ENCODE results near the gene TMEM202.
"Not testable (repeated sequence)": the region's sequence is repeated elsewhere in the genome, so short reads cannot be mapped to it uniquely, and the experiment has no call there.

The TMEM202 gene, protein sequence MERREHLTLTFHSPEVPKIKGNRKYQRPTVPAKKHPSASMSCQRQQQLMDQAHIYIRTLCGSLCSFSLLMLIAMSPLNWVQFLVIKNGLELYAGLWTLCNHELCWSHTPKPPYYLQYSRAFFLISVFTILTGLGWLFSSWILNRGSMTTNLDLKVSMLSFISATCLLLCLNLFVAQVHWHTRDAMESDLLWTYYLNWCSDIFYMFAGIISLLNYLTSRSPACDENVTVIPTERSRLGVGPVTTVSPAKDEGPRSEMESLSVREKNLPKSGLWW

DNA sequence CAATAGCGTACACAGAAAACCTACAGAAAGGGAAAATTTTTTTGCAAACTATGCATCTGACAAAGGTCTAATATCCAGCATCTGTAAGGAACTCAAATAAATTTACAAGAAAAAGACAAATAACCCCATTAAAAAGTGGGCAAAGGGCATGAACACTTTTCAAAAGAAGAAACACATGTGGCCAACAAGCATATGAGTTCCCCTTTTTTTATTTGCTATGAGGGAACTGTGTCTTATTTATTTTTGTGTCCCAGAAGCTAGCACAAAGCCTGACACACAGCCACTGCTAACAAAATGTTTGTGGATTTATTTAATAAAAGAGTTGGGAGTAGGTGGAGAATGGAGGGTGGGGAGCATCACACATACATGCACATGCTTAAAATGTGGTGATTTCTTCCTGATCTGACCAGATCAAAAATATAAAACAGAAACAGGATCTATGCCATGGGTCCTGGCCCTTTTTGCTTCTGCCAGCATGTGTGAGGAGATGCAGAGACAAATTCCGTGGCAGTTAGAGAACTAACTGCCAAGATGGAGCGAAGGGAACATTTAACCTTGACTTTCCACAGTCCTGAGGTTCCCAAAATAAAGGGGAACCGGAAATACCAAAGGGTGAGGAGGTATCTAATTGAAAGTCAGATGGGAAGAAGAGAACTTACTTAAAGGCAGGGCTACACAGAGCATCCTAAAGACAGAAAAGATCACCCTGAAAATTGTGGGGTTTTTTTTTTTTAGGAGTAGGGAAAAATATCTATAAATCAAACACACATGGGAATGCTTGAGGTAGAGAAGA, at the start of gene TMEM202:
Gene TMEM202 (plus strand): TSS at position 510 of the 793 bp plus-strand sequence. CDS start 22 bp downstream, at position 532.
- DNase-seq, result no peak

DNA sequence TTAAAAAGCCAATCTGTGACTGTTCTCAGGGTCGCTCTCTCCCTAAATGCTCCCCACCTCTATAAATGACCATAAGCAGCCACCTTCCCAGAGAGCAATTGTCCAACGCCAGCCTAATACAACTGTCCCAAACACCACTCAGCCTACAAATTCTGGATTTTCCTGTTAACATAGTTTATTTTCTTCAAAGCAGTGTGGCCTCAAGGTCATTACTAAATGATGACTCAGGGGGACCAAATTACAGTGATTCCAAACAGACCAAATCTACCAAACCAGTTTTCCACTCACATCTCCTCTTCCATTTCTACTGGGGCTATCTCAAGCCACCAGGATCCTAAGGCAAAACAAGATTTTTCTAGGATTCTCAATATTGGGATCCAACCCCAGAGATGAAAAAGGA, 44.8 kb upstream of the TMEM202 start:
- DNase-seq, result no peak

DNA sequence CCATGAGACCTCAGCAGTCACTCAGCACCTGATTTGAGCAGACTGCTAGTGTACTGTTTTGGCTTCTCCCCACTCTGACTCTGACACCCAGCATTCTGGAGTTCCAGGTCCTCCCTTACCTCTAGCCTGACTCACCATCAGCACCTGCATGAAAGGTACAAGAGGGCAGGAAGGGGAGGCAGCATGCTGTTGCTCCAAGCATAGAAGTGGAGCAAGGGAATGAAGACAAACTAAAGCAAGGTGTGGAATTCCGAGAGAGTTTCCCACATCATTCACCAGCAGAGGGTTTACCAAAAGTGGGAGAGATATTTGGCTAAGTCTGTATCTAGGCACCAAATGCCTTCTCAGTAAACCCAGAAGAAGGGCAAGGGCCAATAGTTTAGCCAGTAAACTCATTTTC, 43.6 kb upstream of the TMEM202 start:
- DNase-seq, result no peak

DNA sequence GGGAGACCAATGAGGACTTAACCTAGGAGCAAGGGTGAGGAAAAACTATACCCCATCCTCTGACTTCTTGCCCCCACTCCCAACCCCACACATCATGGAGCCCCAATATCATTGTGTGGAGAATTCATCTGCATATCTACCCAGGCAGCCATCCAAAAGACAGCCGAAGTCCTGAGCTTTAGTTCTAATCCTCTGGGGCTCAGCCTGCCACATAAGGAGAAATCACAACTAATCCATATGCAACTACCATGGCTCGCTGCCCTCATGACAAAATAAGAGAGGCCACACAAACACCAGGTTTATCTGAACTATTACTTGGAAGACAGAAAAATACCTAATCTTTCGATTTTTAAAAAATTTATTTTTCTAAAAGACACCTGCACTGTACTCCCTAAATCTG, 40.0 kb upstream of the TMEM202 start:
- DNase-seq, result no peak

DNA sequence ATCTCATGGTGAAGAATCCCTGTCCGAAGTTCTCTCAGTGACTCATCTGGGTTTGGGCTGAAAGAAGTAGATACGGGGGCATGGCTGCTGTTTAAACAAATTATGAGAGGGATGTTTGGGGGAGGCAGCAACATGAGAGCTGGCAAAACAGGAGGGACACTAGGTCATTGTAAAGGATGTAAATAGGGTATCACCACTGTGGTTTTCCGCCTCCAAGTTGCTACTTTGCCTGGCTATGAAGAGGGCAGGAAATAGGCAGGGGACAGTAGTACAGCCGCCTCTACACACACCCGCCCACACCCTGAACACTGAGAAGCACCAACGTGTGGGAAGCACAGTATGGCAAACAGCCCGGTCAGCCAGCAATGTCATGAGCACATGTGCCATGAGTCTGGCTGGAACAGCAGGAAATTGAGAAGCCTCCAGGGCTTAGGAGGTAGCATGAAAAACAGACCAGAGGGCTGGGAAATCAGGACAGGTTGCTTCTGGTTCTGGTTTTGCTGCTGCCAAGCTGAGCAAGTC, 39.4 kb upstream of the TMEM202 start:
- no peak for DNase-seq

DNA sequence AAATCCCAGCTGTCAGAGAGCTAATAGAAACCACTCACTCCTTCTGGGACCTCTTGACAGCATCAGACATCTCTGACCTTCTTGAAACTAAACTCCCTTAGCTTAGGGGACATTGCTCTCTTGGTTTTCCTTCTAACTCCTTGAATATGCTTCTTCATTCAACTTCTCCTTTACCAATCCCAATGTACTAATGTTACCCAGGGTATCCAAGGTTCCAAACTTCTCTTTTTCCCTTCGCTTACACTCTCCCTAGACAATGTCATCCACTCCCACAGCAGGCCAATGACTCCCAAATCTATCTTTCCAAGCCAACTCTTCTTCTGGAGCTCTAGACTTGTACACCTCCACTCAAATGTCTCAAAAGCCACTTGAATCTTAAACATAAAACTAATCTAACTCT, 36.9 kb upstream of the TMEM202 start:
- no peak for DNase-seq

DNA sequence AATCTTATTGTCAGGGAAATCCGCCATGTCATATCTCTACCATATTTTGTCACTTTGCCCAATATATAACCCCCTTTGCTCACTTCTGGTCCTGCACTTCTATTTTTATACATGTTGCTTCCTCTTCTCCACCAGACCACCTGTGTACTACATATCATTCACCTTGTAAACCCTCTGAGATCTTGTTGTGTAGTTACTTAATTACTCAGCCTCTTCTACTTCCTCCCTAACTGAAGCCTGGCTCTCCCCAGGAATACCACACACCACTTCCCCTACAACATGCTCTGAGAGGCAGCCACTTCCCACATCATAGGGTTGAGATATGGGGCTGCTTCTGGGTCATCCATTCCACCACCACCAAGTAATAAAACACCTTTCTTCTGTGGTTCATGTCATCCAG, 32.3 kb upstream of the TMEM202 start:
- DNase-seq, result peak; percentile 77

DNA sequence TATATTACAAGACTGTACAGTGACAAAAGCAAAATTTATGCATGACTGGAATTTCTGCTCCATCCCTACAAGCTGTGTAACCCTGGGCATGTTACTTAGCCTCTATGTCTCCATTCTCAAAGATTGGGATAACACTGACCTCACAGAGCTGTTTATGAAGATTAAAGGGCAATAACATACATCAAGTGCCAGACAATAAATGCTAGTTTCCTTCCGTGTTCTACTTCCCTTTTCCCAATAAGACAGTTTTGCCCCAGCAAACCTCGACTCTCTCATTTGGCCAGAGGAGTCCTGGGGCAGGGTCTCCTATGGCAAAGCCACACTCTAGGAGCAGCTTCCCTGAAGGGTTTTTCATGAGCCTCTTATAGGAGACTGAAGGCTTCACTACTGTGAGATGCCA, 29.8 kb upstream of the TMEM202 start:
- DNase-seq, result no peak

DNA sequence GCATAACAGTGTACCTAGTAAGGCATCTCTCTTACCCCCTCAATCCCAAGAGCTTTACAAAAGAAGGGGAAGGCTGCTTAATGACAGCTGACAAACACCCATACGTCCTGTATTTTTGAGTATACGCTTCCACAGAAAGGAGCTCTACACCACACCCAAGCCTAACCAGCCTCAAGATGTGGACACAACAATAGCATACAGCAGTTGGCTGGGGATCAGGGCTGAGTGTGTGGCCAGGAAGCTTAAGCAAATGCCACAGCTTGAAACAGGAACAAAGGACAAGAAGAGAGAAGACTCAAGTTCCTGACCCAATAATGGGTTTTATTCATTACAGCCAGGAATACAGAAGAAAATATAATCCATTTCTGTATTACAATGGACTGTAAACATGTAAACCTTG, 29.2 kb upstream of the TMEM202 start:
- no peak for DNase-seq

DNA sequence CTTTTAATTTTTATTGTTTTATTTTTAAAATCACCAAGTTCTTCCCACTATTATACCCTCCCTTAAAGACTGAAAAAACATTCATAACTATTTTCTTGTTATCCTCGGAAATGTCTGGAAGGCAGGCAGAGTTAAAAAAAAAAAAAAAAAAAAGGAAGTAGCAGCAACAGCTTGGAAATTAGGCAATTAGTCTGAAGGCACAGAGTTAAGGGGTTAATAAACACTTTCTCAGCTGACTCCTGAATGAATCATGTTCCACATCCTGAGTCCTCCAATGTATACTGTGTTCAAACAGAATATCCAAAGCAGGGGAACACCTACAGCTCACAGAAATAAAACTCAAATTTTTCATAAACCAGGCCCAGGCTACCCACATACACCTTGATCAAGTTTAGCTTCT, 28.1 kb upstream of the TMEM202 start:
- no peak for DNase-seq

DNA sequence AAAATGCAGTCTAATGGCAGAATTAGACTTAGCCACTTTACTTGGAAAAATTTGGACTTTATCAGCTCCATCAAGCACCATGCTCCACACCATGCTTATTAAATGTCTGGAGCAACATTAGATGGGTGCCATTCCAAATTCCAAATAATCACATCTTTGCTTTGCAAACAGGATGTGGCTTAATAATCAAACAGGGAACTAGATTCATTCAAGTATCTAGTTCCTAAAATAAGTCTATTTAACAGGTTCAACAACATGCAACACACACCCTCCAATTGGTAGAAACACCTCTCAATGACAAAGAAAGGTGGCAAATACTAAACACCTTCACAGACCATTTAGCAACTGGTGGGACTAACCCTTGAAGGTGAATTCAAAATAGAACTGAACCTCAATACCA, 25.7 kb upstream of the TMEM202 start:
- no peak for DNase-seq

DNA sequence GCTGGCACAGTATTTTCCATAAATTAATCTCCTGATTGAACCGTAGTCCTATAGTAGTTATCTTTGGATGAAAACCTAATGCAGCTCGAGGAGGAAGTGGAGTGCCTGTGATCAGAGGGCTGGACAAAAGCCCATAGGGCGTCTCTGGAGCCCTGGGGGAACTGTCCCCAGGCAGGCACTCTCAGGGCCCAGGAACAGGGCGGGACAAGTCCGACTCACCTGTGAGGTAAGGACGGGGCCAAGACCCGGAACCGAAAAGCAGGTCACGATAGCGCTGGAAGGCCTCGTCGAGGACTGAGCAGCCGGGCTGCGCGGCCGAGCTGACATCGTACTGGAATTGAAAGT, 22.6 kb upstream of the TMEM202 start:
- no peak for DNase-seq

DNA sequence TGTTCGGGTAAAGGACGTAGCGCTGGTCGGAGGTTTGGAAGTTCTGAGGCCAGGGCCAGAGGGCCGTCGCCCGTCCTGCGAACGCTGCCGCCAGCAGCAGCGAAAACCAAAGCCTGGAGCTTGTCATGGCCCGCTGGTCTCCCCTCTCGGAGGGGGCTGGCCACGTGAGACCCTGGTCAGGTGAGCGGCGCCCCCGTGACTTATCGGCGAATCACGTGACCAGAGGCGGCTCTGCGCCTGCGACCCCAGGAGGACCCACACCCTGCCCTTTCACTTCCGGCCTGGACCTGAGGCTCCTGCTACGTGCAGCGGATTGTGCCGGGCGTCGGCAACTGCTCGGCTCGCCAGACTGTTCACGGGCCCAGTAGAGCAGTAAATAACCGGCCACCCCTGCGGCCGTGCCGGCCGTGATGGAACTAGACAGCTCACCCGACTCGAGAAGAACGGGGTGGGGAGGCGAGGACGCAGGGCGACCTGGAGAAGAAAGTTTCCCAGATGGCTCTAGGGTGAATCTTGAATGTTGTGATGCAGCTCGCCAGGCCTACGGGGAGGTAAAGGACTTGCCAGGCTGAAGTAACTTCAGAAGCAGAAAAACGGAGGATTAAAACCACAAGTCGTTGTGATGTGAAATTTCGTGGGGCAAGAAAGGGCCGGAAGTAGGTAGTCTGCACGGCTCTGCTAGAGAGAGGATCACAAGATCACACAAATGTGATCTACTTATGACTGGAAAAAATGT, 22.1 kb upstream of the TMEM202 start, which contains the start of gene HEXA:
Gene HEXA (minus strand): TSS at position 169 of the 736 bp plus-strand sequence. CDS start 42 bp downstream, at position 127.
- peak; percentile 96 for DNase-seq

DNA sequence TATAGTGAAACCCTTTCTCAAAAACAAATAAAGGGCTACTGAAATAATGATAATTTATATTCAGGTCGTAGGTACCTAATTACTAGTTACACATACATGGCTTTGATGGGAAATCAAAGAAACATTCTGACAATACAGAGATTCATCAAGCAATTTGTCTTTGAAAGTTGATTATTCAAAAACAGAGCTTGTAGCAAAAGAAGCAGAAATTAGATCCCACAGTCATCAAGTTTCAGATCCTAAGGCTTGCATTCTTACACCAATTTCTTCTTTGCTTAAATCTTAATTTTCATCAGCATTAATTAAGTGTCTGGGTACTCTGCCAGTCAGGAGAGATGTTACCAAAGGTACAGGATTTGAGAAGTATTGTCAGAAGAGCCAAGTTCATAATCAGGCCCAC, 20.8 kb upstream of the TMEM202 start:
- DNase-seq, result no peak

DNA sequence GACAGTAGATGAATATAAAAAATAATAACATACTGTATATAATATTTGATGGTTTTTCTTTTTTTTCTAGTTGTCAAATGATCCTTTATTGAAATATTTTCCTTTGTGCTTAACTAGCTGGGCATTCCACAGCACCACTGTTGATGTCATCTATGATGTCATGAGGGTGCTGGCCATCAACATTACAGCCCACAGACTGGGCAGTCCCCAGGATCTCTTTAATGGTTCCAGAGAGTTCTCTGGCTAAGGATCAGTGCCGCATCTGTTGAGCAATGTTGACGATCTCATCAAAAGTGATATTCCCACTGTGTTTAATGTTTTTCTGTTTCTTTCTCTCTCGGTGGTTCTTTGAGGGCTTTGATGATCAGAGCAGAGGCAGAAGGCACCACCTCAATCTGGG, 19.0 kb upstream of the TMEM202 start:
- DNase-seq, result not testable (repeated sequence)

DNA sequence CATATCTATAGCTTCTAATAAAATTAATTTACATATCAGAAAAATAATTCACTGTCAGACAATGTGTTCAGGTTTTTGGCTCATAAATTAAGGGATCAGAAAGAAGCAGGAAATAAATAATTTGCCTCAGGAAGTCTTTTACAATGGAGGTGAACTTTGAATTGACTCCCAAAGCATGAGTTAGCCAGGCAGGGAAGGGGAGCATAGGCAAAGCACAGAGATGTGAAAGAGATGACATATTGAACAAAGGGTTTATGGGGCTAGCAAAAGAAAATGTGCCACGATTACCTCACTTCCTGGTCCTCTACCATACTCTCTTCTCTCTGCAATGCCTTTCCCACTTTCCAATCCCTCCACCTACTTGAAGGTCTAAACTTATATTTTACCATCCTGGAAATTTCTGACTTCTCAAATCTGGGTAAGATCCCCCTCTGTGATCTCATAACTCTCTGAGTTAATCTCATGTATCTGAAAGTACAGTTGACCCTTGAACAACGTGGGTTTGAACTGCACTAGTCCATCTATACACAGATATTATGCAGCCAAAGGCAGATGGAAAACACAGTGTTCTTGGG, 18.2 kb upstream of the TMEM202 start:
- DNase-seq, result no peak

DNA sequence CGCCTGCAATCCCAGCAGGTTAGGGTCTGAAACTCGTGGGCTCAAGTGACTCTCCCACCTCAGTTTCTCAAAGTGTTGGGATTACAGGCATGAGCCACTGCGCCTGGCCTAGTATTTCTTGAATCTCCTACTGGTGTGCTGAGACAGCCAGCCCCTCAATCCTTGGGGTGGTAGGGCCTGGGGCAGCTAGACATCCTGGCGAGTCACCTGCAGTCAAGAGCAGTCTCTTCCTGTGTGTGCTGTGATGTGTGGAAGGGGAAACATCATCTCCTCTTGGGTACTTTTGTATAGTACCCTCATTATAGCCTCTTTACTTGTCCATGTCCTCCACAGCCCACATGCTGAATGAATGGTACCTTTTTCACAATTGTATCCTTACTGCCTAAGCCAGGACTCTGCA, 17.4 kb upstream of the TMEM202 start:
- no peak for DNase-seq

DNA sequence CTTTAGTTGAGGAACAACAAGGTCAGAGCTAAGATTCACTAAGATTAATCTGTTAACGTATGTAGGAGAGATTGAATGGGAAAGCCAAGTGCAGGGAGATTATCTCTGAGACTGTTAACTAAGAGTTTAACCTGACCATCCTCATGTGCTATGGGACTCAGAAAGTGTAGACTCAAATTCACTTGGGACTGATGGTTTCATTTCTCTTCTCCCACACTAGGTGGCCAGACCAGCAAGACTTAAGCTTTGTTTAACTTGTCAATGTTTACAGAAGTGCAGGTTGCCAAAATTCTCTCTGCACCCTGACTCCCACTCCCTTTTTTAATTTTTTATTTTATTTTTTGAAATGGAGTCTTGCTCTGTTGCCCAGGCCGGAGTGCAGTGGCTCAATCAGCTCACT, 16.0 kb upstream of the TMEM202 start:
- DNase-seq, result no peak

DNA sequence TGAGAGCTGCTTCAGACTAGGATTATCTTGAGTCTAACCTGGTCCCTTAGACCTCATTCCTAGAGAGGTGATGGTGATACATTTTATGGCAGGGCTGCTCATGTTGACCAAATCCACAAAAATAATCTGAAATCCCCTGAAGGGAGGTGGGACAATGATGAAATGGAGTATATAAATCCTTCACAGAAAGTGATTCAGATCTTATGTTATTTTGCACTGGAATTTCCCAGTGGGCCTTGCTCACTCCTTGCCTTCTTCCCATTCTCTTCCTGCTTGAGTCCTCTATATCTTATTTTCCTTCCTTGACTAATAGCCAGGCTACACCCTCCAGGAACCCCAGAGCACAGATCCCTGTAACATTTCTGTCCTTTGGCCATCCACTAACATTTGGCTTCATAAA, 10.4 kb upstream of the TMEM202 start:
- no peak for DNase-seq

DNA sequence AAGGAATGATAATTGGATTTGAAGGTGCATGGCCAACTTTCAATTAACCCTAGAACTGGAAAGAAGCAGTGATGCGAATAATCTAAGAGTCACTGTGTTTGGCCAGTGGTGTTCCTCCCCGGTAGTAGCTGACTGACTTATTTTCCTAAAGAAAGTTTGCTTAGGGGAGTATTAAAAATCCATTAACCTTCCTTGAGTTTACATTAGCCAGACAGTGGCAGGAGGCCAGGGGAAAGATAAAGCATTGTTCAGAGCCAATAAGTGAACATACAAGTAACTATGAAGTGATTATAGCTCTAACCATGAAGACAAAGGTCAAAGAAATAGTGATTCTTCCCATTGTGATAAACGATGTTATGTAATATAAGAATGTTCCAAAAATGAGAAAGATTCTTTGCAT, 8.9 kb upstream of the TMEM202 start:
- DNase-seq, result no peak

DNA sequence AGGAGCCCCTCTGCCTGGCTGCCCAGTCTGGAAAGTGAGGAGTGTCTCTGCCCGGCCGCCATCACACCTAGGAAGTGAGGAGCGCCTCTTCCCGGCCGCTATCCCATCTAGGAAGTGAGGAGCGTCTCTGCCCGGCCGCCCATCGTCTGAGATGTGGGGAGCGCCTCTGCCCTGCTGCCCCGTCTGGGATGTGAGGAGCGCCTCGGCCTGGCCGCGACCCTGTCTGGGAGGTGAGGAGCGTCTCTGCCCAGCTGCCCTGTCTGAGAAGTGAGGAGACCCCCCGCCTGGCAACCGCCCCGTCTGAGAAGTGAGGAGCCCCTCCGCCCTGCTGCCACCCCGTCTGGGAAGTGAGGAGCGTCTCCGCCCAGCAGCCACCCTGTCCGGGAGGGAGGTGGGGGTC, 1.8 kb upstream of the TMEM202 start:
- not testable (repeated sequence) for DNase-seq

DNA sequence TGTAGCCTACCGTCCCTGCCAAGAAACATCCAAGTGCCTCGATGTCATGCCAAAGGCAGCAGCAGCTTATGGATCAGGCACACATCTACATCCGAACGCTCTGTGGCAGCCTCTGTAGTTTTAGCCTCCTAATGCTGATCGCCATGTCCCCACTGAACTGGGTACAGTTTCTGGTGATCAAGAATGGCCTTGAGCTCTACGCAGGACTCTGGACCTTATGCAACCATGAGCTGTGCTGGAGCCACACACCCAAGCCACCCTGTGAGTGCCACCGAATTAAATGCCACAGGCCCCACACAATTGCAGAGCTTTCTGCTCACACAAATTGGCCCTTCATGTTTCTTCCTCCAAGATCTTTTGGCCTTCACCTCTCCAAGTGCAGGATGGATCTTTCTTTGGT, 543 bp downstream of the TMEM202 start:
- DNase-seq, result no peak

DNA sequence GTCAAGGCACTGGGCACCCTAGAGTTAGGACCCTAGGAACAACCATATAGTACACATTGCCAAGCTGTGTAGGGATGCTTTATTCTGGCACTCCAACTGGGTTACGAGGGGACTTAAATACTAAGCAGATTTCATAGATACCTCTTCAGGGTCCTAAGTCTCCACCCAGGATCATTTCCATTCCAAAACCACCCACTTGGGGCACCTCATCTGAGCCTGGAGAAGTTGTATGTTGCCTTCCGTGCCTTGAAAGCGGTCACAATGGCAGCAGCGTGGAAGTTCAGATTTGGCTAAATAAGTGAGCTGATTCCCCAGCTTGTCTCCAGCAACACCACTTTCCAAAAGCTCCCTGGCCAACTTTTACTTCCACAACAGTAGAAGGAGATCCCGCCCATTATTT, 4.6 kb downstream of the TMEM202 start:
- DNase-seq, result no peak

Data from activated CD4-positive, alpha-beta T cell treated with anti-CD3 and anti-CD28 coated beads, Interleukin-10, Interleukin-2, amounts not matched to agents 100 ng/mL and 50 ng/mL, durations not matched to agents 16 hours and 8 hours (primary cell).